GM19468 (cell line): ENCODE results near the gene LIN28B.
"Not testable (repeated sequence)": the region's sequence is repeated elsewhere in the genome, so short reads cannot be mapped to it uniquely, and the experiment has no call there.

Source experiments
- ATAC-seq: cut with Tn5 transposase; IDR thresholded peaks from one replicate; pipeline ENCODE4 v1.9.1; 2021; ENCODE audit warnings: mild to moderate bottlenecking, moderate library complexity, moderate number of reproducible peaks; ENCODE audit not compliant: unreplicated experiment; ENCODE audit errors: extremely low read depth

LIN28B gene

DNA sequence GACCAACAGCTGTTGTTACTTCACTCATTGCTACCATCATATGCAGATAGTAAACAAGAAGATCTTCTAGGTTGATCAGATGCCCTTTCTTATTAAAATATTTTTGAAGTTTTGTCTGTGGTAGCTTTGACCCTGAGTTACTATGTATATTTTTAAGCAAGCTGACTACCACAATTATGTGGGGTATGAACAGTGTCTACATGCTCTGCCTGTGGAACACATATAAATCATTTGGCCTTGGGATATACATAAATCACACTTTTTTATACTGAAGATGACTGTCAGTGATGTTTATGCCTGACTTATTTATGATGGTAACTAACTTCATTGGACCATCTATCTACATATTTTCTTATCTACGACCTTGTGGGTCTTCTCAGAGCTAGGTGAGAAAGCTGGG lies 44.2 kb downstream of the LIN28B start:
- ATAC-seq, result no peak

GRCh38 chr6:105001906-105002305 lies 45.0 kb downstream of the LIN28B start:
- ATAC-seq, result no peak

DNA sequence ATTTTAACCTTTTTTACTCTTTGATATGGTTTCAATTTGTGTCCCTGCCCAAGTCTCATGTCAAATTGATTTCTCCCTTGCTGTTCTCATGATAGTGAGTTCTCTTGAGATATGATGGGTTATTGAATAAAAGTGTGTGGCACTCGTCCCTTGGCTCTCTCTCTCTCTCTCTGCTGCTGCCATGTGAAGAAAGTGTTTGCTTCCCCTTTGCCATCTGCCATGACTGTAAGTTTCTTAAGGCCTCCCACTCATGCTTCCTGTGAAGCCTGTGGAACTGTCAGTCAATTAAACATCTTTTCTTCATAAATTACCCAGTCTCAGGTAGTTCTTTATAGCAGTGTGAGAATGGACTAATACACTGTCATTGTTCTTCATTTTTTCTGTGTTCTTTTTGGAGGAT lies 48.5 kb downstream of the LIN28B start:
- no peak for ATAC-seq

- not testable (repeated sequence) for ATAC-seq
These were observed 56.6 kb downstream of the LIN28B start for GRCh38 chr6:105013459-105013858.

DNA sequence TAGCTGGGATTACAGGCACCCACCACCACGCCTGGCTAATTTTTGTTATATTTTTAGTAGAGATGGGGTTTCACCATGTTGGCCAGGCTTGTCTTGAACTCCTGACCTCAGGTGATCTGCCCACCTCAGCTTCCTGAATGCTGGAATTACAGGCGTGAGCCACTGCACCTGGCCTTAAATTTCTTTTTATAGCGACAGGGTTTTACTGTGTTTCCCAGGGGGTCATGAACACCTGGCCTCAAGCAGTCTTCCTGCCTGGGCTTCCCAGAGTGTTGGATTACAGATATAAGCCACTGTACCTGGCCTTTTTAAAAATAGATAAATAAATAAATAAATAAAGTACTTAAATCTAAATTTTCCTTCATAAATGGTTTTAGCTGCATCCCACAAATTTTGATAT lies 57.5 kb downstream of the LIN28B start:
- no peak for ATAC-seq

GRCh38 chr6:105014954-105015353 lies 58.0 kb downstream of the LIN28B start:
- ATAC-seq, result no peak

DNA sequence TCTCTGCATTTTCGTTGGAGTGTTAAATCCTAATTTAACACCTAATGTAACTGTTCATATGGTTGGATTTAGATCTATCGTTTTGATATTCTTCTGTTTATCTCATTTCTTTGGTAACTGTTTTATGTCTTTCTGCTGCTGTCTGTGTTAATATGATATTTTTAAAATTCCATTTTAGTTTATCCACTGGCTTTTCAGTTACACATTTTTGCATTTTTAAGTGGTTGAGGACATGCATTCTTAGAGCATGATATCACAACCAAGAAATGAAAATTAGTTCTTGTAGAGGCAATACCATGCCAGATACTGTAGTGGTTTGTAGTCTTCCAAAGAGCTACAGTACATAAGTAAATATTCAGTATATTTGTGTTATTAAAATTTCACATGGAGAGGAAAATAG lies 58.6 kb downstream of the LIN28B start:
- no peak for ATAC-seq

DNA sequence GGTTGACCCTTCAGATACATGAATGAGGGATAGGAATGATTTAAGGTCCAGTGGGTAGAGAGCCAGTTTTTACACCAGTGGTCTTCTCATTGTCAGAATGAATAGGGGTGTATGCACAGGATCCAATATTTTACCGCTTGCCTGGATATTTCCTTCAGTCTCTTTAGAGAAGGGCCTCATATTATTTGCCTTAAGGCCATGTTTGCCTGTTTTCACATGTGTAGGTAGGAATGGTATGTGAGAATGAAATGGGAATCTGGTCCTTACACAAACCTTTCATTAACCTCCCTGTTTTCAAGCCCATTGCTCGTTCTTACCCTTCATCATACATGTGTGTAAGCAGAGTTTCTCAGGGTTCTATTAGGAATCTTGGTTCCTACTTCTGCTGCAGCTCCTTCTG lies 62.4 kb downstream of the LIN28B start:
- no peak for ATAC-seq

GRCh38 chr6:105021399-105021798 lies 64.5 kb downstream of the LIN28B start:
- no peak for ATAC-seq

GRCh38 chr6:105022416-105022815 lies 65.5 kb downstream of the LIN28B start:
- no peak for ATAC-seq

GRCh38 chr6:105024803-105025202 lies 67.9 kb downstream of the LIN28B start:
- no peak for ATAC-seq

- no peak for ATAC-seq
These were observed 72.0 kb downstream of the LIN28B start for GRCh38 chr6:105028898-105029297.

GRCh38 chr6:105029581-105029980 lies 72.7 kb downstream of the LIN28B start:
- no peak for ATAC-seq

DNA sequence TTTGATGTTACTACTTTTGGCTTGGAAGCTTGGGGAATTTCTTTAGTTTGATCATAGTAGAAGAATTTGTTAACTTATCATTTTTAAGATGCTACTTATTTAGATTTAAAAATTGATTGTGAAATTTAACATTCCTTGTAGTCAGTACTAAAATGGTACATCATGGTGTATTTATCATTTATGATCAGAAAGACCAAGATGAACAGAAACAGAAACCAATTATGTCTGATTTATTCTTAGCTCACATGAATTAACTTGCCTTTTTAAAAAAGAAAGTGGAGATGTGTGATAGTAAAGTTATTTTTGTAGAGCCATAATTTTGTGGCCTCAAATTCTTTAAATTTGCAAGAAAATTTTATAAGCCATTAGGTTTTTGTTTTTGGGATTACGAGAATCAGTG lies 77.6 kb downstream of the LIN28B start:
- no peak for ATAC-seq

DNA sequence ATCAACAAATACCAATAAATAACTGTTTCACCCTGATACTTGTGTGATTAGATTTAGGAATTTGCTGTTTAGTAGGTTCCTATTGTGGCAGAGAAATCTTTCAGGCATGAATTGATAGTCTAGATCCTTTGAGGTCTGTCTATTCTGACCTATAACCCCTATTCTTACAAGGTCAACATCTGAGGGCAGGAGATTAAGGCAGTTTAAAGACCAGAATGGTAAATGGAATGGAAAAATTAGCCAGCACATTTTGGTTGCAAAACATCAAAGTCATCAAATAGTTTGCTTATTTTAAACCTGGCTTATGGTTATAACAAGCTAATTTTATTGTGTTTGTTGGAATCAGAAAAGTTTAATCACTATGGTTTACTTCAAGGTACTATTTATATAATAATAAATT lies 78.4 kb downstream of the LIN28B start:
- no peak for ATAC-seq

GRCh38 chr6:105036351-105036750 lies 79.4 kb downstream of the LIN28B start:
- no peak for ATAC-seq

DNA sequence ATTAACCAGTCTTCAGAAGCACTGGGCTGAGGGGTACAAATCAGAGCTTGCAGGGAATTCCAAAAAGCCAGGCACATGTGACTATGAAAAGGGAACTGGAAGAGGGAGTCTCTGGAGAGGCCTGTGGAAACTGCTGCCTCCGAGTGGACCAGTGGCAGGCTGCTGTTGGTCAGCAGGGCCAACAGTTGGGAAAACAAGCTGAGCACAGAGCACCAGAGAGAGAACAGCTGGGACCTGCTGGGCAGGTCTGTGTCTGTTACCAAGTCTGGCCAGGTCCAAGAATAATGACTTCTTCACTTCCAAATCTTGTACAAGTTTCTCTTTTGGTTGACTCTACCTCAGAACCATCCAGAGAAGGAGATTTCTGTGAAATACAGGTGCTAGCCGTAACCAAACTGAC lies 81.4 kb downstream of the LIN28B start:
- no peak for ATAC-seq

GRCh38 chr6:105041880-105042279 lies 85.0 kb downstream of the LIN28B start:
- no peak for ATAC-seq

GRCh38 chr6:105042648-105043047 lies 85.7 kb downstream of the LIN28B start:
- no peak for ATAC-seq

GRCh38 chr6:105043979-105044378 lies 87.1 kb downstream of the LIN28B start:
- ATAC-seq, result no peak

DNA sequence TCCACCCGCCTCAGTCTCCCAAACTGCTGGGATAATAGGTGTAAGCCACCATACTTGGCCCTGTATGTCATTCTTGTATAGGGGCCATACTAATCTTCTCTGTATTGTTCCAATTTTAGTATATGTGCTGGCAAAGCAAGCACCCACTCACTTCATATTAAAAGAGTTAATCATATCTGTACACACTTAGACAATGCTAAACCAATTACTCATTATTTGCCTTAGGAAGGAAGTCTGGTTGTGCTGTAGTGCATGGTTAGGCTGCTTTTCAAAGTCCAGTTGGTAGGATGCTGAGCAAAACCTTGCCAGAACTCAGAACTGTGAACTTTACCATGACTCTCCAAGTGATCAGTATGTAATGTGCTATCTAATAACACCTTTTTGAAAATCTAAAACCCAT lies 88.6 kb downstream of the LIN28B start:
- ATAC-seq, result no peak

DNA sequence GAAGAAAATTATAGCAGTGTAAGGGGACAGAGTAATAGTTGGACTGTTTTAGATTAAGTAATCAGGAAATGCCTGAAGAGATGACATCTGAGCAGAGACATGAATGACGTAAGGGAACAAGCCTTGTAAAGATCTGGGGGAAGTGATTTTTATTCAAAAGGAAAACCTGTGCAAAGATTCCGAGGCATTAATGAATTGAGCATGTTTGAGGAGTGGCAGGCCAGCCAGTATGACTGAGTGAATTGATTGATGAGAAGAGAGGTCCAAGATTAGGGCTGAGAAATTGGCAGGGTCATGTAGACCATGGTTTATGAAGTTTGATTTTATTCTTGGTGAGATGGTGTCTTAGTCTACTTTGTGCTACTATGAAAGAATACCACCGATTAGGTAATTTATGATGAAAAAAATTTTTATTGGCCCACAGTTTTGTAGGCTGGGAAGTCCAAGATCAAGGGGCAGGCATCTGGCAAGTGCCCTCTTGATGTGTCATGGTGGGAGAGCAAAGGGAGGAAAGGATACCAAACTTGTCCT lies 95.1 kb downstream of the LIN28B start:
- no peak for ATAC-seq

- no peak for ATAC-seq
These were observed 99.7 kb downstream of the LIN28B start for GRCh38 chr6:105056646-105057045.
